ENCODE data around the gene CNTNAP2.
A peak's percentile ranks its signal among the peaks of the same experiment; 100 is the strongest.

The CNTNAP2 gene

GRCh38 chr7:148334959-148335577 lies 2218.5 kb downstream of the CNTNAP2 start:
- DNase-seq: no peak
- Mint-ChIP-seq H3K27me3 (peaks cover 40% of the 10 kb centered on the region), H3K27ac (no peak overlapping the region), H3K4me3 (no peak overlapping the region), H3K4me1 (peaks cover 13% of the 10 kb centered on the region), H3K36me3 (peaks cover 3% of the 10 kb centered on the region), H3K9me3 (peaks cover 16% of the 10 kb centered on the region)
- CTCF ChIA-PET: no interaction called here

- H3K36me3 Mint-ChIP-seq: peaks cover 2% of the 10 kb centered on the region
- H3K27ac Mint-ChIP-seq: no peak overlapping the region
- H3K27me3 Mint-ChIP-seq: peaks cover 46% of the 10 kb centered on the region
- H3K4me3 Mint-ChIP-seq: no peak overlapping the region
- H3K9me3 Mint-ChIP-seq: peaks cover 8% of the 10 kb centered on the region
- no peak for DNase-seq
- CTCF ChIA-PET: no interaction called here
- peaks cover 13% of the 10 kb centered on the region for H3K4me1 Mint-ChIP-seq
These were observed 2219.2 kb downstream of the CNTNAP2 start for GRCh38 chr7:148335790-148336189.

- H3K27me3 Mint-ChIP-seq: peaks cover 47% of the 10 kb centered on the region
- CTCF ChIA-PET: no interaction called here
These were observed 2219.8 kb downstream of the CNTNAP2 start for GRCh38 chr7:148336411-148336810.

GRCh38 chr7:148337246-148337965 lies 2220.8 kb downstream of the CNTNAP2 start:
- Mint-ChIP-seq H3K9me3 (no peaks in the 10 kb centered on the region), H3K4me3 (no peak overlapping the region), H3K4me1 (peaks cover 13% of the 10 kb centered on the region), H3K27me3 (peaks cover 50% of the 10 kb centered on the region), H3K27ac (no peak overlapping the region), H3K36me3 (no peaks in the 10 kb centered on the region)
- no peak for DNase-seq
- CTCF ChIA-PET: interaction anchor here (0.7 kb wide), 1 partner anchor 75 kb away, joined by 3 read pairs; no protein-coding TSS in a partner anchor

More at GRCh38 chr7:148336411-148336810, 2219.8 kb downstream of the CNTNAP2 start:
- Mint-ChIP-seq H3K27ac (no peak overlapping the region), H3K9me3 (peaks cover 2% of the 10 kb centered on the region), H3K36me3 (no peaks in the 10 kb centered on the region), H3K4me3 (no peak overlapping the region), H3K4me1 (peaks cover 13% of the 10 kb centered on the region)
- no peak for DNase-seq

- H3K27me3 Mint-ChIP-seq: peaks cover 55% of the 10 kb centered on the region
- no peaks in the 10 kb centered on the region for H3K36me3 Mint-ChIP-seq
These were observed 2221.6 kb downstream of the CNTNAP2 start for GRCh38 chr7:148337995-148338747.

GRCh38 chr7:148340438-148341280 lies 2224.1 kb downstream of the CNTNAP2 start:
- Mint-ChIP-seq H3K4me1 (peaks cover 13% of the 10 kb centered on the region), H3K4me3 (no peak overlapping the region), H3K27ac (no peak overlapping the region), H3K36me3 (no peaks in the 10 kb centered on the region), H3K9me3 (no peaks in the 10 kb centered on the region), H3K27me3 (peaks cover 46% of the 10 kb centered on the region)
- CTCF ChIA-PET: no interaction called here
- no peak for DNase-seq

More at GRCh38 chr7:148337995-148338747, 2221.6 kb downstream of the CNTNAP2 start:
- H3K4me3 Mint-ChIP-seq: no peak overlapping the region
- H3K27ac Mint-ChIP-seq: peak overlapping the region; percentile 46
- CTCF ChIA-PET: no interaction called here
- no peaks in the 10 kb centered on the region for H3K9me3 Mint-ChIP-seq
- no peak for DNase-seq
- peaks cover 13% of the 10 kb centered on the region for H3K4me1 Mint-ChIP-seq

GRCh38 chr7:148344406-148344805 lies 2227.8 kb downstream of the CNTNAP2 start:
- Mint-ChIP-seq H3K4me1 (peaks cover 4% of the 10 kb centered on the region), H3K36me3 (no peaks in the 10 kb centered on the region), H3K27ac (no peak overlapping the region), H3K9me3 (no peaks in the 10 kb centered on the region), H3K27me3 (peaks cover 26% of the 10 kb centered on the region), H3K4me3 (no peak overlapping the region)
- DNase-seq: no peak
- CTCF ChIA-PET: no interaction called here

- Mint-ChIP-seq H3K4me3 (no peak overlapping the region), H3K4me1 (no peaks in the 10 kb centered on the region), H3K27ac (no peak overlapping the region), H3K36me3 (no peaks in the 10 kb centered on the region), H3K9me3 (no peaks in the 10 kb centered on the region), H3K27me3 (peaks cover 2% of the 10 kb centered on the region)
- CTCF ChIA-PET: no interaction called here
- no peak for DNase-seq
These were observed 2231.4 kb downstream of the CNTNAP2 start for GRCh38 chr7:148347981-148348380.

GRCh38 chr7:148348466-148348865 lies 2231.9 kb downstream of the CNTNAP2 start:
- Mint-ChIP-seq H3K27me3 (no peaks in the 10 kb centered on the region), H3K4me1 (no peaks in the 10 kb centered on the region), H3K4me3 (no peak overlapping the region), H3K36me3 (no peaks in the 10 kb centered on the region), H3K9me3 (no peaks in the 10 kb centered on the region), H3K27ac (no peak overlapping the region)
- no peak for DNase-seq
- CTCF ChIA-PET: no interaction called here

- no peaks in the 10 kb centered on the region for H3K36me3 Mint-ChIP-seq
- no peaks in the 10 kb centered on the region for H3K9me3 Mint-ChIP-seq
- H3K27me3 Mint-ChIP-seq: peaks cover 14% of the 10 kb centered on the region
- no peak overlapping the region for H3K4me3 Mint-ChIP-seq
- no peak overlapping the region for H3K27ac Mint-ChIP-seq
- DNase-seq: no peak
- CTCF ChIA-PET: no interaction called here
- H3K4me1 Mint-ChIP-seq: no peaks in the 10 kb centered on the region
These were observed 2239.7 kb downstream of the CNTNAP2 start for GRCh38 chr7:148356303-148356702.

GRCh38 chr7:148362541-148362940 lies 2245.9 kb downstream of the CNTNAP2 start:
- peaks cover 12% of the 10 kb centered on the region for H3K27me3 Mint-ChIP-seq
- H3K4me3 Mint-ChIP-seq: no peak overlapping the region
- H3K4me1 Mint-ChIP-seq: no peaks in the 10 kb centered on the region
- H3K36me3 Mint-ChIP-seq: no peaks in the 10 kb centered on the region
- no peak for DNase-seq
- H3K27ac Mint-ChIP-seq: no peak overlapping the region
- CTCF ChIA-PET: no interaction called here
- peaks cover 8% of the 10 kb centered on the region for H3K9me3 Mint-ChIP-seq

GRCh38 chr7:148367731-148368475 lies 2251.3 kb downstream of the CNTNAP2 start:
- H3K36me3 Mint-ChIP-seq: no peaks in the 10 kb centered on the region
- peaks cover 8% of the 10 kb centered on the region for H3K9me3 Mint-ChIP-seq
- DNase-seq: no peak
- no peaks in the 10 kb centered on the region for H3K4me1 Mint-ChIP-seq
- H3K27me3 Mint-ChIP-seq: no peaks in the 10 kb centered on the region
- no peak overlapping the region for H3K27ac Mint-ChIP-seq
- CTCF ChIA-PET: no interaction called here
- no peak overlapping the region for H3K4me3 Mint-ChIP-seq

- no peak overlapping the region for H3K27ac Mint-ChIP-seq
- CTCF ChIA-PET: no interaction called here
These were observed 2252.0 kb downstream of the CNTNAP2 start for GRCh38 chr7:148368562-148368961.

More at GRCh38 chr7:148368562-148368961, 2252.0 kb downstream of the CNTNAP2 start:
- H3K27me3 Mint-ChIP-seq: no peaks in the 10 kb centered on the region
- no peaks in the 10 kb centered on the region for H3K36me3 Mint-ChIP-seq
- peaks cover 8% of the 10 kb centered on the region for H3K9me3 Mint-ChIP-seq
- no peak overlapping the region for H3K4me3 Mint-ChIP-seq
- no peak for DNase-seq
- no peaks in the 10 kb centered on the region for H3K4me1 Mint-ChIP-seq
